C4-2B (cell line): ENCODE data around the gene TMEM132D.
"Not testable (repeated sequence)": the region's sequence is repeated elsewhere in the genome, so short reads cannot be mapped to it uniquely, and the experiment has no call there.

Experiments
- ZFX ChIP-seq: fragments of 450-650 bp; IDR thresholded peaks from 2 replicates; pipeline ENCODE4 v1.6.1; 2017
- TF ChIP-seq, protein P1 (sequence below): fragments of 450-650 bp; conservative IDR thresholded peaks from 2 replicates; pipeline ENCODE4 v1.5.1; 2017; ENCODE audit warnings: mild to moderate bottlenecking

GRCh38 chr12:129189879-129190278, 713.9 kb downstream of the TMEM132D start:
- TF ChIP-seq, protein P1, sequence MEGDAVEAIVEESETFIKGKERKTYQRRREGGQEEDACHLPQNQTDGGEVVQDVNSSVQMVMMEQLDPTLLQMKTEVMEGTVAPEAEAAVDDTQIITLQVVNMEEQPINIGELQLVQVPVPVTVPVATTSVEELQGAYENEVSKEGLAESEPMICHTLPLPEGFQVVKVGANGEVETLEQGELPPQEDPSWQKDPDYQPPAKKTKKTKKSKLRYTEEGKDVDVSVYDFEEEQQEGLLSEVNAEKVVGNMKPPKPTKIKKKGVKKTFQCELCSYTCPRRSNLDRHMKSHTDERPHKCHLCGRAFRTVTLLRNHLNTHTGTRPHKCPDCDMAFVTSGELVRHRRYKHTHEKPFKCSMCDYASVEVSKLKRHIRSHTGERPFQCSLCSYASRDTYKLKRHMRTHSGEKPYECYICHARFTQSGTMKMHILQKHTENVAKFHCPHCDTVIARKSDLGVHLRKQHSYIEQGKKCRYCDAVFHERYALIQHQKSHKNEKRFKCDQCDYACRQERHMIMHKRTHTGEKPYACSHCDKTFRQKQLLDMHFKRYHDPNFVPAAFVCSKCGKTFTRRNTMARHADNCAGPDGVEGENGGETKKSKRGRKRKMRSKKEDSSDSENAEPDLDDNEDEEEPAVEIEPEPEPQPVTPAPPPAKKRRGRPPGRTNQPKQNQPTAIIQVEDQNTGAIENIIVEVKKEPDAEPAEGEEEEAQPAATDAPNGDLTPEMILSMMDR, result not testable (repeated sequence)
- not testable (repeated sequence) for TF ChIP-seq ZFX
